Measurements from ENCODE around the gene SIGLEC12. TPM values are rescaled to one million over a fixed set of nuclear protein-coding genes. Genes with fewer than 3 reads are reported as not detected.
A peak's percentile ranks its signal among the peaks of the same experiment; 100 is the strongest.

Gene SIGLEC12
- total and polyA plus RNA-seq, 9 of the 15 experiments (the other 6 are each of a cell fraction or from before 2014, with no cell fraction given) = 0.08 to 1.3 (median 0.54) TPM

DNA sequence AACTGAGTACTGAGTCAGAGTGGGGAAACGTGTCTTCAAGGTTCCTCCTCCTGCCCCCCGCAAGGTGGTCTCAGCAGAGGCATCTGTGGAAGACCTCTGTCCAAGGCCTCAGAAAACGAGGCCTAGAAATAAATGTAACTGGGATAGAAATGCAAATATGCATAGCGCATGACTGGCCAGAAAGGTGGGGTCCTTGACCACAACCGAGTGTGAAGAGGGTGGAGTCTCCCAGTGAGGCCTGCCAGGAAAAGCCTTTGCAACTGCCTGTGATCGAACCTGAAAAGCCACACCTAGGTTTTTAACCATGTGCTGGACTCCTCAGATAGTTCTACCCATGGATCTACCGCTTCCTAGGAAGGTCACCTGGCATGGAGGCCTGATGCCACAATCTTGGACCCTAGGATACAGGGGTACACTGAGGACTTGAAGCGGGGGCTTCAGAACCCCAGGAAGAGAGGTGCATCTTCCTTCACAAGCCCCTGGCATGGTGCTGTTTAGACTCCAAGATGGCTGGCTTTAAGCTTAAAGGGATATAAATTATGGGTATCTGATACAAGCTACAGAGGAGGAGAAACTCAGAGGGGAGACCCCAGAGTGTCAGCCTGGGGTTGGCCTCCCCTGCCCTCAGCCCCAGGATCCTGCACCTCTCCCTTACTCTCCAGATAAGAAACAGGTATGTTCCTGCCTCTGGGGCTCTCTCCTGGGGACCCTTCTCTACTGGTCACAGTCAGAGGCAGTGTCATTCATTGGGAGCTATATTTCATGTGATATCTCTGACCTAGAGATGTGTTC is 48.1 kb upstream of the SIGLEC12 start (continued):
- TF ChIP-seq ZNF398 (CRISPR knock-in tag; IDR thresholded peaks at IDR 0.05) = no peak
- peak; percentile 82; the same call in 1 of the 2 replicates for TF ChIP-seq RNF2 (IDR thresholded peaks at IDR 0.05)
- TF ChIP-seq ESRRB (CRISPR knock-in tag; IDR thresholded peaks at IDR 0.05; ENCODE audit: borderline replicate concordance) = no peak
- TF ChIP-seq NBN (IDR thresholded peaks at IDR 0.05; ENCODE audit: low read depth) = 0 out of 2 replicates have a peak, but pooled peaks have one; percentile 33
- TF ChIP-seq HINFP (tag; conservative IDR thresholded peaks at IDR 0.05; ENCODE audit: low read depth) = no peak
- no peak for TF ChIP-seq EHMT2 (IDR thresholded peaks at IDR 0.05)
- no peak for TF ChIP-seq MBD2 (IDR thresholded peaks at IDR 0.05; ENCODE audit: borderline replicate concordance, low read depth)
- TF ChIP-seq ZBTB49 (CRISPR knock-in tag; IDR thresholded peaks at IDR 0.05; ENCODE audit: borderline replicate concordance) = no peak
- TF ChIP-seq ZBTB7A (IDR thresholded peaks at IDR 0.05; ENCODE audit: borderline replicate concordance, control insufficient read depth, low read depth, low read length) = peak; percentile 75
- TF ChIP-seq LCOR (CRISPR knock-in tag; IDR thresholded peaks at IDR 0.05) = no peak
- 0 out of 4 replicates have a peak, but pooled peaks have one; percentile 6 to 32 for TF ChIP-seq TEAD1 (CRISPR knock-in tag; IDR thresholded peaks at IDR 0.05)
- peak; percentile 70; the same call in 1 of the 2 replicates for TF ChIP-seq ERF (CRISPR knock-in tag; IDR thresholded peaks at IDR 0.05)
- TF ChIP-seq CREM (IDR thresholded peaks at IDR 0.05; ENCODE audit: low read depth) = 0 out of 2 replicates have a peak, but pooled peaks have one; percentile 19
- TF ChIP-seq STAT5A (IDR thresholded peaks at IDR 0.05; ENCODE audit: borderline replicate concordance, low read length) = no peak
- TF ChIP-seq OTX1 (CRISPR knock-in tag; IDR thresholded peaks at IDR 0.05) = 0 out of 2 replicates have a peak, but pooled peaks have one; percentile 4
- no peak for TF ChIP-seq SMC3 (conservative IDR thresholded peaks at IDR 0.05; ENCODE audit: insufficient read depth, low read depth, low read length)
- no peak for TF ChIP-seq HOXB6 (CRISPR knock-in tag; IDR thresholded peaks at IDR 0.05; ENCODE audit: borderline replicate concordance)
- peak; percentile 37; the same call in 1 of the 2 replicates for TF ChIP-seq LEF1 (IDR thresholded peaks at IDR 0.05)
- no peak for TF ChIP-seq ZNF551 (CRISPR knock-in tag; IDR thresholded peaks at IDR 0.05)
- TF ChIP-seq SMARCA5 (IDR thresholded peaks at IDR 0.05) = no peak
- 0 out of 2 replicates have a peak, but pooled peaks have one; percentile 18 for TF ChIP-seq PTTG1 (tag; IDR thresholded peaks at IDR 0.05; ENCODE audit: low read depth)
- TF ChIP-seq CTBP1 (IDR thresholded peaks at IDR 0.05; ENCODE audit: borderline replicate concordance) = peak; percentile 37
- TF ChIP-seq POLR2H (tag; IDR thresholded peaks at IDR 0.05; ENCODE audit: low read depth) = peak; percentile 37; the same call in 1 of the 2 replicates
- TF ChIP-seq NRF1 (conservative IDR thresholded peaks at IDR 0.05 in 1 of 2, IDR thresholded peaks at IDR 0.05 in 1 of 2) = peak; percentile 78 to 80

All from K562 (cell line).